Effector memory CD4-positive, alpha-beta T cell (primary cell): ENCODE results near the gene BCO2.

Source experiments
- DNase-seq, 3 donors: peaks; one replicate each; pipeline ENCODE4 v3.0.0-alpha.2; 2020
- H3K27ac ChIP-seq: 2 replicates; pipeline ENCODE4 v1.7.0; 2013; ENCODE audit warnings: mild to moderate bottlenecking, low read length, moderate library complexity; ENCODE audit not compliant: insufficient read depth, poor library complexity, severe bottlenecking
- H3K27me3 ChIP-seq: replicated peaks from 2 replicates; pipeline ENCODE4 v1.7.0; 2013; ENCODE audit warnings: mild to moderate bottlenecking, low read length; ENCODE audit not compliant: insufficient read depth, control insufficient read depth, poor library complexity, severe bottlenecking
- H3K36me3 ChIP-seq: 2 replicates; pipeline ENCODE4 v1.7.0; 2013; ENCODE audit warnings: mild to moderate bottlenecking, low read length, moderate library complexity; ENCODE audit not compliant: control insufficient read depth, insufficient read depth
- H3K4me1 ChIP-seq: 2 replicates; pipeline ENCODE4 v1.7.0; 2013; ENCODE audit warnings: low read length, mild to moderate bottlenecking; ENCODE audit not compliant: control insufficient read depth, insufficient read depth, poor library complexity, severe bottlenecking
- H3K4me3 ChIP-seq: 2 replicates; pipeline ENCODE4 v1.7.0; 2013; ENCODE audit warnings: low read length, low read depth, mild to moderate bottlenecking; ENCODE audit not compliant: insufficient read depth, poor library complexity, severe bottlenecking
- H3K9me3 ChIP-seq: 2 replicates; pipeline ENCODE4 v1.7.0; 2013; ENCODE audit warnings: mild to moderate bottlenecking, low read length, moderate library complexity; ENCODE audit not compliant: control insufficient read depth

BCO2 gene

DNA sequence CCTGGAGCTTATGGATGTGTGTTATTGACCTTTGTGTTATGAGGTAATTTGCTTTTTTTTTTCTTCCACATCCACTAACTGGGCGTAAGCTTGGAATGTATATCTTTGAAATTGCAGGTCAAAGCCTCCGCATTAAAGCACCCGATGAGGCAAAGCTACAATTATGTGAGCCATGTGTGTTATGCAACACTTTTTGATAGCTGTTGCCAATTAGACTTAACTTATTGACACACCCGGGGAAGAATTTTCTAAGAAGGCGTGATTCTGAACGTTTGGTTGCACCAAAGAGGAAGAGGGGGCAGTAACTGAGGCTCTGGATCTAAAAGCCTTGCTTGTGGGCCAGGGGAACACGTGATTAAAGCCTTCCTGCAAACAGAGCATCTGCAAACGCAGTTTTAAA, 8.8 kb upstream of the BCO2 start:
- no peak overlapping the region for H3K4me3 ChIP-seq
- no peaks in the 10 kb centered on the region for H3K4me1 ChIP-seq
- H3K9me3 ChIP-seq = no peaks in the 10 kb centered on the region
- H3K36me3 ChIP-seq = no peaks in the 10 kb centered on the region
- DNase-seq = no peak
- H3K27me3 ChIP-seq = no peaks in the 10 kb centered on the region
- H3K27ac ChIP-seq = no peak overlapping the region

DNA sequence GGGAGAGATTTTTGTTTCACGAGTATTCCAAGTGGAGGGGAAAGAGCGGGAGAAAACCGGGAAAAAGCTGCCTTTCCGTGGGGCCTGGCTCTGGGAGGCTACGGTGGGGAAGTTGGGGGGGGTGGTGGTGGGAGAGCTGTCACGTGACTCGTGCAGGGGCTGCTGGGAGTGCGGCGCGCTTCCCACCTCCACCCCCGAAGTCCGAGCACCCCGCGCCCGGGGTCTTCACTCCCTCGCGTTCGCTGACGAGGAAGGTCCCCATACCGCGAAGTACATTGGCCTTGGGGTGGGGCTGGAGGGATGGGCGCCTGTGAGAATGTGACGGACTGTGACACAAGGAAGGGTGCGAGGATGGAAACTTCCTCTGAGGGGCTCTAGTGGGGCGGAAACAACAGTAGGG, 8.2 kb upstream of the BCO2 start, which contains the start of gene TEX12:
Gene TEX12 (plus strand): TSS at position 228 of the 400 bp plus-strand sequence. CDS start 1,897 bp downstream, outside the sequence.
- Histone ChIP-seq H3K4me1 (no peaks in the 10 kb centered on the region), H3K27ac (no peak within 1 kb of the TSS), H3K27me3 (no peaks in the 10 kb centered on the region), H3K9me3 (no peaks in the 10 kb centered on the region), H3K4me3 (no peak within 1 kb of the TSS), H3K36me3 (no peaks in the 10 kb centered on the region)
- DNase-seq = no peak

DNA sequence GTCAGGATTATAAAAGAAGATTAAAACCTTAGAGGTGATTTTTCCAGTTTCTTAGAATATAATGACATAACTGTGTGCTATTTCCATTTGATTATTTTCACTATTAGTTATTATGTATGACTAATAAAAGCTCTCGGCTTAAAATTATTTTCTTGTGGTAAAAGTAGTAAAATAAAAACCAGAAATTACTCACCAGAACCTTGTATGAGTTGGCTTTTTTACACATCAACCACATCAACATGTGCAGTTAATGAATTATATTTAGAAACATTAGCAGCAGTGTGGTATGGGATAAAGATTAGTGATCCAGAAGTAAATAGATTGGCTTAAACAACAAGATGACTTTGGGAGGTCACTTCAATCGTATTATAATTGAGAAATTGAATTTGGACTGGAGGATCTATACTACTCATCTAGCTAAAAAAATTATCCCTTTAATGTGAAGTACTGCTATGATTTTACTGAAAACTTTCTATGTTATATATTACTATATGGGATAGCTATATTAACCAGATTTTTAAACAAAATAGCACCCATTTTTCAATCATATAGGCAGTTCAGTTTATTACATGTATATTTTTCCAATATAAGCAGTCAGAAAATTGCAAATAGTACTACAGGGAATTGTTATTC, 2.8 kb upstream of the BCO2 start:
- Histone ChIP-seq H3K4me3 (no peak overlapping the region), H3K27ac (no peak overlapping the region), H3K9me3 (no peaks in the 10 kb centered on the region), H3K36me3 (no peaks in the 10 kb centered on the region), H3K27me3 (no peaks in the 10 kb centered on the region), H3K4me1 (no peaks in the 10 kb centered on the region)
- DNase-seq = no peak

DNA sequence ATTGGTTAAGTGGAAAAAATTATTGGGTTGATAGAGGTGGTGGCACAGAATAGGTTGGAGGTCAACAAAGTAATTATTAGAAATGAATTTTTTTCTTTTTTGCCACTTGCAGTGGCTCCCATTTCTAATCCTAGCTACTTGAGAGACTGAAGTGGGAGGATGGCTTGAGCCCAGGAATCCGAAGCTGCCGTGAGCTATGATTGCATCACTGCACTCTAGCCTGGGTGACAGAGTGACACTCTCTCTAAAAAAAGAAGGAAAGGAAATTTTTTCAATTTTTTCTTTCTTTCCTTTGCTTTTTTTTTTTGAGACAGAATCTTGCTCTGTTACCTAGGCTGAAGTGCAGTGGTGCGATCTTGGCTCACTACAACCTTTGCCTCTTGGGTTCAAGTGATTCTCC, 2.2 kb upstream of the BCO2 start:
- no peaks in the 10 kb centered on the region for H3K36me3 ChIP-seq
- no peaks in the 10 kb centered on the region for H3K9me3 ChIP-seq
- H3K27me3 ChIP-seq = no peaks in the 10 kb centered on the region
- H3K4me1 ChIP-seq = no peaks in the 10 kb centered on the region
- no peak for DNase-seq
- H3K27ac ChIP-seq = no peak overlapping the region
- no peak overlapping the region for H3K4me3 ChIP-seq

DNA sequence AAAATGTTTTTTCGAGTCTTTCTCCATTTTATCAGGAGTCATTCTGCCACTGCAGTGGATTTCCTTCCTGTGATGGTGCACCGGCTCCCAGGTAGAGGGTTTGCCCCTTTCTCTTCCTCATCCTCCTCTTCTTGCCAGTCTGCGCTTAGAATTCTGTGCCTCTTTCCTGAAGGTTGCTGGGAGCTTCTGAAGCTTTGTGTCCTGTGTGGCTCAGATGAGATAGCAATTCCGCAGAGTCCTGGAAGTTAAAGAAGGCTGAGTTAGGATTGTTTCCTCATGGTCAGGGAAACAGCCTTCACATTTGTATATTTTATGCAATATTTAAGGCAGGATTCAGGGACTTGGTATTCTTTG, 264 bp downstream of the BCO2 start:
- no peak overlapping the region for H3K27ac ChIP-seq
- H3K36me3 ChIP-seq = no peaks in the 10 kb centered on the region
- no peaks in the 10 kb centered on the region for H3K9me3 ChIP-seq
- H3K27me3 ChIP-seq = no peaks in the 10 kb centered on the region
- no peak overlapping the region for H3K4me3 ChIP-seq
- H3K4me1 ChIP-seq = no peaks in the 10 kb centered on the region
- no peak for DNase-seq

DNA sequence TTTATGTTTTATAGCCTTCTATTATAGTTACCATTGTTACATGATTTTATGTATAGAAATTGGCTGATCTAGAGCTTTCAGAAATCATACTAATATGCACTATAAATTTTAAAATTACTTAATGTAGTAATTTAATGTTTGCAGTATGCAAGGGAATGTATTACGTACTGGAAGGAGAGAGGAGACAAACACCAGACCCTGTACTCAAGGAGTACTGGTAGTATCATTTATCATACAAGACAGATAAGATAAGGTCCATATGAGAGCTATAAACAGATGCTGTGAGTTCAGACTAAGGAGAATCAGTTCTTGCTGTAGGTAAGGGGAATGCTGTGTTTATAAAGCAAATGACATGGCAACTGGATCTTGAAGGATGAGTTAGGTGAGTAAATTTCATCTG, 765 bp downstream of the BCO2 start:
- no peaks in the 10 kb centered on the region for H3K4me1 ChIP-seq
- H3K36me3 ChIP-seq = no peaks in the 10 kb centered on the region
- H3K9me3 ChIP-seq = no peaks in the 10 kb centered on the region
- no peak overlapping the region for H3K27ac ChIP-seq
- no peak overlapping the region for H3K4me3 ChIP-seq
- no peaks in the 10 kb centered on the region for H3K27me3 ChIP-seq
- DNase-seq = no peak

DNA sequence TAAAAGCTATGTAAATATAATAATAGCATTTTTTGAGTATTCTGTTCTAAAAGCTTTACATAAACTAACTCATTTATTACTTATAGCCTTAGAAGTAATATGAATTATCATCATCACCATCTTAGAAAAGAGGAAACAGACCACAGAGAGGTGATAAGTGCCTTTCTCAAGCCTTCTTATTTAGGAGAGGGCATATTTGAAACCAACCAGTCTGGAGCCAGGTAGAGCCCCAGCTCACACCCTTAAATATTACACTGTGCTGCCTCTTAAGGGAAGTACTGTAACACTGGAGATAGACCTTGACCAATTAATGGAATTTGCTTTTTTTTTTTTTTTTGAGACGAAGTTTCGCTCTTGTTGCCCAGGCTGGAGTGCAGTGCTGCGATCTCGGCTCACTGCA, 2.3 kb downstream of the BCO2 start:
- no peaks in the 10 kb centered on the region for H3K27me3 ChIP-seq
- no peaks in the 10 kb centered on the region for H3K36me3 ChIP-seq
- no peak overlapping the region for H3K27ac ChIP-seq
- no peaks in the 10 kb centered on the region for H3K9me3 ChIP-seq
- DNase-seq = no peak
- no peak overlapping the region for H3K4me3 ChIP-seq
- no peaks in the 10 kb centered on the region for H3K4me1 ChIP-seq

DNA sequence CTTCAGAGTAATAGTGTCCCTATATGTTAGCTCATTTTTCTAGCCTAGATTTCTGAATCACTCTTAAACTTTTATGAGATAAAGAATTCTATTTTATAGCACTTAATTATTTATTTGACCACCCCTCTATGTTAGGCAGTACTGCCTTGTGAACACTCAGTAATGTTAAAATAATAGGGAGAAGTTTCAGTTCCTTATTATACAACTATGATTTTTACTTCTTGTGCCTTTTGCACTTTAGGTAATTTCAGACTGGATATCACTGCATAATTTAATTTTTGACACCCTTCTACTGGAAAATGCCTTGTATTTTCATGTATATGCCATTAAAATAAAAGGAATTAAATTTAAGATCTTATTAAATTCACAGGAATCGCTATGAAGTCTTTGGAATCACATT, 3.1 kb downstream of the BCO2 start:
- no peaks in the 10 kb centered on the region for H3K4me1 ChIP-seq

DNA sequence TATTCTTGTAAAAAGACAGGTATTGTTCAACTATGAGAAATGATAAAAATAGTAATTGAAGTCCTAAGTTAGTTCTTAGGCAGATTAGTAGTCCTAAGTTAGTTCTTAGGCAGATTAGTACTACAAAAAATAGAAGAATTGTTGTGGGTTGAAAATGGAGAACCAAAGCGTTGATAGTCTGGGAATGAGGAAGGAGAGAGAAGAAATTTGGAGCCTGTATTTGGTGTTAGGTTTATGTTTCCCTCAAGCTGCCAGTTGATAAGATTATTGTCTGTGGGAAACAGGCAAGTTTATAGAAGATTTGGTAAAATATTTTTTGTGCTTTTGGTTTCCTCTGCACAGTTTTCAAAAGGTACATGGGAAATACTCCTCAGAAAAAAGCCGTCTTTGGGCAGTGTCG, 3.6 kb downstream of the BCO2 start:
- H3K4me3 ChIP-seq = no peak overlapping the region

More for the DNA sequence above, 3.1 kb downstream of the BCO2 start:
- DNase-seq = no peak
- no peaks in the 10 kb centered on the region for H3K9me3 ChIP-seq
- H3K27me3 ChIP-seq = no peaks in the 10 kb centered on the region
- H3K4me3 ChIP-seq = no peak overlapping the region
- no peaks in the 10 kb centered on the region for H3K36me3 ChIP-seq
- no peak overlapping the region for H3K27ac ChIP-seq

DNA sequence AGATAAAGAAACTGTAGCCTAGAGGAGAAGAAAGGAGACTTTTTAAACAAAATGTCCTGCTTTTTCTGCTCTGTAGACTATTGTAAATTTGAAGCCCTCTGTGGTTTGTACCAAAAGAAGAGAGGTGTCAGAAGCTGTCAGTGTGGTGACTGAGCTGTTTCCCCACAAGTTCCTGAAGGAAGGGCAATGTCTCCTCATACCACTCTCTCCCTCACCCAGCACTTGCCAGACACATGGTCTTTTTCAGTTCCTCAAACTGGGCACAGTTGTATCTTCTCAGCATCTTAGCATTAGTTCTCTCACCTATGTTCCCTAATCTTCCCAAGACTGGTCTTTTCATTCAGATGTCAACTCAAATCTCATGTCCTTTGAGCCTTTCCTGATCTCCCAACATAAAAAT, 4.3 kb downstream of the BCO2 start:
- Histone ChIP-seq H3K9me3 (no peaks in the 10 kb centered on the region), H3K36me3 (no peaks in the 10 kb centered on the region), H3K27ac (no peak overlapping the region), H3K4me1 (no peaks in the 10 kb centered on the region), H3K27me3 (no peaks in the 10 kb centered on the region), H3K4me3 (no peak overlapping the region)
- DNase-seq = no peak

More for the DNA sequence above, 3.6 kb downstream of the BCO2 start:
- Histone ChIP-seq H3K4me1 (no peaks in the 10 kb centered on the region), H3K36me3 (no peaks in the 10 kb centered on the region), H3K9me3 (no peaks in the 10 kb centered on the region), H3K27ac (no peak overlapping the region), H3K27me3 (no peaks in the 10 kb centered on the region)
- no peak for DNase-seq
